ENCODE measurements around the gene THAP7.

- TF ChIP-seq, protein P1, sequence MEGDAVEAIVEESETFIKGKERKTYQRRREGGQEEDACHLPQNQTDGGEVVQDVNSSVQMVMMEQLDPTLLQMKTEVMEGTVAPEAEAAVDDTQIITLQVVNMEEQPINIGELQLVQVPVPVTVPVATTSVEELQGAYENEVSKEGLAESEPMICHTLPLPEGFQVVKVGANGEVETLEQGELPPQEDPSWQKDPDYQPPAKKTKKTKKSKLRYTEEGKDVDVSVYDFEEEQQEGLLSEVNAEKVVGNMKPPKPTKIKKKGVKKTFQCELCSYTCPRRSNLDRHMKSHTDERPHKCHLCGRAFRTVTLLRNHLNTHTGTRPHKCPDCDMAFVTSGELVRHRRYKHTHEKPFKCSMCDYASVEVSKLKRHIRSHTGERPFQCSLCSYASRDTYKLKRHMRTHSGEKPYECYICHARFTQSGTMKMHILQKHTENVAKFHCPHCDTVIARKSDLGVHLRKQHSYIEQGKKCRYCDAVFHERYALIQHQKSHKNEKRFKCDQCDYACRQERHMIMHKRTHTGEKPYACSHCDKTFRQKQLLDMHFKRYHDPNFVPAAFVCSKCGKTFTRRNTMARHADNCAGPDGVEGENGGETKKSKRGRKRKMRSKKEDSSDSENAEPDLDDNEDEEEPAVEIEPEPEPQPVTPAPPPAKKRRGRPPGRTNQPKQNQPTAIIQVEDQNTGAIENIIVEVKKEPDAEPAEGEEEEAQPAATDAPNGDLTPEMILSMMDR (IDR thresholded peaks at IDR 0.05; ENCODE audit: insufficient read depth, low read depth, low read length), result no peak
- no peak for TF ChIP-seq EZH2 (IDR thresholded peaks at IDR 0.05; ENCODE audit: insufficient read depth, low read length)
Measured at GRCh38 chr22:21022507-21022906, 20.6 kb upstream of the THAP7 start.
